ENCODE measurements around the gene GALNT9.

DNA sequence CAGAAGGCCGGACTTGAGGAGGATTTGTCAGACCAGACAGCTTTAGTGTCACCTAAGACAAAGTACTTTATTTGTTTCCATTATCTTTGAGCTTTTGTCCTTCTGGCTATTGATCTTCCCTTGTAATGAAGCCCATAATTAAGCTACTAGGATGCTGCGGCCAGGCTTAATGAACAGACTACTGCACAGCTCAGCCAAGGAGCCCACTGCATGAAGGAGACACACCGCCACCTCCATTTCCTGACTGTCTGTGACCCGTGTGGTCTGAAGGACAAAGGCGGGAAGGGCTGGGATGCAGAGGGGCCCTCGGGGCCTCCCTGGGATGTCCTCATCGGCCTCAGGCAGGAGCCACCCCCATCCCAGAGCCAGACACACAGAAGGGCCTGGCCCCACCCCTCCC, 31.0 kb upstream of the GALNT9 start:
- no peak for TF ChIP-seq POLR2A (IDR thresholded peaks at IDR 0.05)
- TF ChIP-seq, protein P1, sequence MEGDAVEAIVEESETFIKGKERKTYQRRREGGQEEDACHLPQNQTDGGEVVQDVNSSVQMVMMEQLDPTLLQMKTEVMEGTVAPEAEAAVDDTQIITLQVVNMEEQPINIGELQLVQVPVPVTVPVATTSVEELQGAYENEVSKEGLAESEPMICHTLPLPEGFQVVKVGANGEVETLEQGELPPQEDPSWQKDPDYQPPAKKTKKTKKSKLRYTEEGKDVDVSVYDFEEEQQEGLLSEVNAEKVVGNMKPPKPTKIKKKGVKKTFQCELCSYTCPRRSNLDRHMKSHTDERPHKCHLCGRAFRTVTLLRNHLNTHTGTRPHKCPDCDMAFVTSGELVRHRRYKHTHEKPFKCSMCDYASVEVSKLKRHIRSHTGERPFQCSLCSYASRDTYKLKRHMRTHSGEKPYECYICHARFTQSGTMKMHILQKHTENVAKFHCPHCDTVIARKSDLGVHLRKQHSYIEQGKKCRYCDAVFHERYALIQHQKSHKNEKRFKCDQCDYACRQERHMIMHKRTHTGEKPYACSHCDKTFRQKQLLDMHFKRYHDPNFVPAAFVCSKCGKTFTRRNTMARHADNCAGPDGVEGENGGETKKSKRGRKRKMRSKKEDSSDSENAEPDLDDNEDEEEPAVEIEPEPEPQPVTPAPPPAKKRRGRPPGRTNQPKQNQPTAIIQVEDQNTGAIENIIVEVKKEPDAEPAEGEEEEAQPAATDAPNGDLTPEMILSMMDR (IDR thresholded peaks at IDR 0.05): no peak
